ENCODE results near the gene HTRA1. TPM values are rescaled to one million over a fixed set of nuclear protein-coding genes. Genes with fewer than 3 reads are reported as not detected.

The HTRA1 gene
- total RNA-seq, 2 donors from 2014 or later = 8.9 to 26.9 TPM

- Histone ChIP-seq H3K4me1 (no peaks in the 10 kb centered on the region), H3K36me3 (no peaks in the 10 kb centered on the region), H3K4me3 (no peak overlapping the region), H3K27me3 (no peaks in the 10 kb centered on the region), H3K9ac (ENCODE audit: low read depth in 2 of 2, low read length in 2 of 2) (no peak overlapping the region), H3K9me3 (no peaks in the 10 kb centered on the region), H3K27ac (no peak overlapping the region)
- no peak for DNase-seq
- no peak for TF ChIP-seq CTCF (IDR thresholded peaks at IDR 0.05)
- intact Hi-C loops (cut with DNase I) = no loop called here
Observed at GRCh38 chr10:122426829-122427228, 34.5 kb upstream of the HTRA1 start.

- no peak for DNase-seq
- Histone ChIP-seq H3K4me3 (no peak overlapping the region), H3K27ac (no peak overlapping the region), H3K9me3 (no peaks in the 10 kb centered on the region), H3K36me3 (no peaks in the 10 kb centered on the region), H3K27me3 (no peaks in the 10 kb centered on the region), H3K4me1 (no peaks in the 10 kb centered on the region), H3K9ac (ENCODE audit: low read depth in 2 of 2, low read length in 2 of 2) (no peak overlapping the region)
- TF ChIP-seq CTCF (IDR thresholded peaks at IDR 0.05) = no peak
- intact Hi-C loops (cut with DNase I) = no loop called here
Observed at GRCh38 chr10:122427280-122427679, 34.1 kb upstream of the HTRA1 start.

GRCh38 chr10:122435212-122435827 is 26.0 kb upstream of the HTRA1 start:
- H3K4me3 ChIP-seq = no peak overlapping the region
- peak; percentile 58 for TF ChIP-seq CTCF (IDR thresholded peaks at IDR 0.05)
- H3K4me1 ChIP-seq = no peaks in the 10 kb centered on the region
- no peaks in the 10 kb centered on the region for H3K9me3 ChIP-seq
- intact Hi-C loops (cut with DNase I) = loop anchor here (2.0 to 10.0 kb wide), 3 partner anchors 93 to 137 kb away; partner anchors contain the start of gene DMBT1
- H3K27me3 ChIP-seq = no peaks in the 10 kb centered on the region
- H3K27ac ChIP-seq = no peak overlapping the region
- no peak overlapping the region for H3K9ac ChIP-seq (ENCODE audit: low read depth in 2 of 2, low read length in 2 of 2)
- no peak for DNase-seq
- no peaks in the 10 kb centered on the region for H3K36me3 ChIP-seq

GRCh38 chr10:122441961-122442360 is 19.4 kb upstream of the HTRA1 start:
- Histone ChIP-seq H3K9ac (ENCODE audit: low read depth in 2 of 2, low read length in 2 of 2) (no peak overlapping the region), H3K36me3 (no peaks in the 10 kb centered on the region), H3K4me1 (no peaks in the 10 kb centered on the region), H3K9me3 (no peaks in the 10 kb centered on the region), H3K27ac (no peak overlapping the region), H3K4me3 (no peak overlapping the region), H3K27me3 (no peaks in the 10 kb centered on the region)
- TF ChIP-seq CTCF (IDR thresholded peaks at IDR 0.05) = no peak
- intact Hi-C loops (cut with DNase I) = no loop called here
- no peak for DNase-seq

GRCh38 chr10:122445469-122445868 is 15.9 kb upstream of the HTRA1 start:
- Histone ChIP-seq H3K27me3 (no peaks in the 10 kb centered on the region), H3K4me3 (no peak overlapping the region), H3K4me1 (no peaks in the 10 kb centered on the region), H3K9ac (ENCODE audit: low read depth in 2 of 2, low read length in 2 of 2) (no peak overlapping the region), H3K9me3 (no peaks in the 10 kb centered on the region), H3K36me3 (no peaks in the 10 kb centered on the region), H3K27ac (no peak overlapping the region)
- no peak for TF ChIP-seq CTCF (IDR thresholded peaks at IDR 0.05)
- DNase-seq = no peak
- intact Hi-C loops (cut with DNase I) = no loop called here

Data from colonic mucosa (tissue), 4 donors.